Measurements from ENCODE around the gene RESP18.
A peak's percentile ranks its signal among the peaks of the same experiment; 100 is the strongest.

RESP18 gene

GRCh38 chr2:219332542-219332941 lies at the start of gene RESP18:
Gene RESP18 (minus strand): TSS chr2:219332744.
- DNase-seq (ENCODE audit: low spot score): no peak

- DNase-seq (ENCODE audit: low spot score): no peak
These were observed 48.9 kb upstream of the RESP18 start for GRCh38 chr2:219381448-219381847.

- no peak for DNase-seq (ENCODE audit: low spot score)
These were observed 48.4 kb upstream of the RESP18 start for GRCh38 chr2:219380926-219381325.

GRCh38 chr2:219378163-219378851 lies 45.8 kb upstream of the RESP18 start:
- no peak for DNase-seq (ENCODE audit: low spot score)

GRCh38 chr2:219369447-219369861 lies 36.9 kb upstream of the RESP18 start:
- DNase-seq (ENCODE audit: low spot score): peak; percentile 18

- peak; percentile 3 for DNase-seq (ENCODE audit: low spot score)
These were observed 36.2 kb upstream of the RESP18 start for GRCh38 chr2:219368690-219369191.

- DNase-seq (ENCODE audit: low spot score): peak; percentile 44
These were observed 30.1 kb upstream of the RESP18 start for GRCh38 chr2:219362524-219363164.

GRCh38 chr2:219362072-219362471 lies 29.5 kb upstream of the RESP18 start:
- DNase-seq (ENCODE audit: low spot score): no peak

GRCh38 chr2:219358170-219359075 lies 25.9 kb upstream of the RESP18 start:
- DNase-seq (ENCODE audit: low spot score): no peak

- no peak for DNase-seq (ENCODE audit: low spot score)
These were observed 24.3 kb upstream of the RESP18 start for GRCh38 chr2:219356834-219357233.

- DNase-seq (ENCODE audit: low spot score): no peak
These were observed 22.0 kb upstream of the RESP18 start for GRCh38 chr2:219354582-219354981.

- no peak for DNase-seq (ENCODE audit: low spot score)
These were observed 20.6 kb upstream of the RESP18 start for GRCh38 chr2:219353129-219353528.

GRCh38 chr2:219352448-219353023 lies 20.0 kb upstream of the RESP18 start:
- peak; percentile 5 for DNase-seq (ENCODE audit: low spot score)

GRCh38 chr2:219350710-219351221 lies 18.2 kb upstream of the RESP18 start:
- DNase-seq (ENCODE audit: low spot score): no peak

GRCh38 chr2:219350215-219350614 lies 17.7 kb upstream of the RESP18 start:
- no peak for DNase-seq (ENCODE audit: low spot score)

- DNase-seq (ENCODE audit: low spot score): no peak
These were observed 12.3 kb upstream of the RESP18 start for GRCh38 chr2:219344751-219345430.

- no peak for DNase-seq (ENCODE audit: low spot score)
These were observed 2.8 kb upstream of the RESP18 start for GRCh38 chr2:219335373-219335786.

- no peak for DNase-seq (ENCODE audit: low spot score)
These were observed 1.5 kb upstream of the RESP18 start for GRCh38 chr2:219334076-219334475.

GRCh38 chr2:219331560-219332213 lies 857 bp downstream of the RESP18 start:
- no peak for DNase-seq (ENCODE audit: low spot score)

- no peak for DNase-seq (ENCODE audit: low spot score)
These were observed 4.8 kb downstream of the RESP18 start for GRCh38 chr2:219327719-219328118.

Data from LoVo (cell line).